HUES6 (cell line): ENCODE data around the gene PLAC8L1.
"Not testable (repeated sequence)": the region's sequence is repeated elsewhere in the genome, so short reads cannot be mapped to it uniquely, and the experiment has no call there.

Source experiments
- H3K27ac ChIP-seq: 2 replicates; pipeline ENCODE4 v1.7.0; 2013; ENCODE audit warnings: low read depth, mild to moderate bottlenecking, low read length, inconsistent platforms
- H3K27me3 ChIP-seq: 2 replicates; pipeline ENCODE4 v1.6.1; 2013; ENCODE audit warnings: low read length; ENCODE audit not compliant: control insufficient read depth, insufficient read depth
- H3K36me3 ChIP-seq: 2 replicates; pipeline ENCODE4 v1.6.1; 2013; ENCODE audit warnings: low read length; ENCODE audit not compliant: control insufficient read depth, insufficient read depth
- H3K4me1 ChIP-seq: 2 replicates; pipeline ENCODE4 v1.6.1; 2013; ENCODE audit warnings: low read length; ENCODE audit not compliant: control insufficient read depth, insufficient read depth
- H3K4me3 ChIP-seq: 2 replicates; pipeline ENCODE4 v1.5.1; 2013; ENCODE audit warnings: low read depth, low read length
- H3K9ac ChIP-seq: one replicate; pipeline ENCODE4 v1.6.1; 2013; ENCODE audit warnings: mild to moderate bottlenecking, low read length
- H3K9me3 ChIP-seq: 2 replicates; pipeline ENCODE4 v1.6.1; 2013; ENCODE audit warnings: low read depth, low read length; ENCODE audit not compliant: control insufficient read depth, insufficient read depth

The PLAC8L1 gene

DNA sequence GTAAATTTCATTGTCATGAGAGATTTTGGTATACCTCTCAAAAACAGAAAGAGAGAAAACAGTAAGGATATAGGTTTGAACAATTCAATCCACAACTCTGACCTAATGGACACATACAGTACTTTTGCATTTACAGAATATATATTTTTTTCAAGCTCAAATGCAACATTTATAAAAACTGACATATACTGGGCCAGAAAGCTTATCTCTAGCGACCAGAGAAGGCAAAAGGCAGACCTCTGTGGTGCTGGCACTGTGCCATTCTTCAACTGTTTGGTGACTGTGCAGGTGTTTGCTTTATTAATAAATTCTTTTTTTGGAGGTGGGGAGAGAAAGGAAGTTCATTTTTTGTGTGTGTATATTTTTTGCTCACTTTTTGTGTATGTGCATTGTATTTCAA is 6.0 kb upstream of the PLAC8L1 start:
- H3K9ac ChIP-seq, result no peak overlapping the region
- H3K4me3 ChIP-seq, result no peak overlapping the region
- H3K27ac ChIP-seq, result no peak overlapping the region
- H3K36me3 ChIP-seq, result peaks cover 45% of the 10 kb centered on the region
- no peaks in the 10 kb centered on the region for H3K9me3 ChIP-seq
- H3K27me3 ChIP-seq, result no peaks in the 10 kb centered on the region
- H3K4me1 ChIP-seq, result no peaks in the 10 kb centered on the region

DNA sequence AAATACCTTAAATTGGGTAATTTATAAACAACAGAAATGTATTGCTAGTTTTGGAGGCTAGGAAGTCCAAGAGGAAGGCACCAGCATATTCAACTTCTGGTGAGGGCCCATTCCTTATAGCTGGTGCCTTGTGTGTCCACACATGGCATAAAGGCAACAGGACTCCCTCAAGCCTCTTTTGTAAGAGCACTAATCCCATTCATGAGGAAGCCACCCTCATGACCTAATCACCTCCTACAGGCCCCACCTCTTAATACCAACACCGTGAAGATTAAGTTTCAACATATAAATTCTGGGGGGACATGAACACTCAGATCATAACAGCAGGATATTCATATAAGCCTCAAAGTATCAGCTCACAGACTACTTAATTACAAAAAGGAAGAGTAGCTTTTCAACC is 4.0 kb upstream of the PLAC8L1 start:
- H3K27ac ChIP-seq, result no peak overlapping the region
- no peaks in the 10 kb centered on the region for H3K27me3 ChIP-seq
- no peak overlapping the region for H3K4me3 ChIP-seq
- H3K36me3 ChIP-seq, result peaks cover 30% of the 10 kb centered on the region
- H3K9me3 ChIP-seq, result no peaks in the 10 kb centered on the region
- no peak overlapping the region for H3K9ac ChIP-seq
- no peaks in the 10 kb centered on the region for H3K4me1 ChIP-seq

DNA sequence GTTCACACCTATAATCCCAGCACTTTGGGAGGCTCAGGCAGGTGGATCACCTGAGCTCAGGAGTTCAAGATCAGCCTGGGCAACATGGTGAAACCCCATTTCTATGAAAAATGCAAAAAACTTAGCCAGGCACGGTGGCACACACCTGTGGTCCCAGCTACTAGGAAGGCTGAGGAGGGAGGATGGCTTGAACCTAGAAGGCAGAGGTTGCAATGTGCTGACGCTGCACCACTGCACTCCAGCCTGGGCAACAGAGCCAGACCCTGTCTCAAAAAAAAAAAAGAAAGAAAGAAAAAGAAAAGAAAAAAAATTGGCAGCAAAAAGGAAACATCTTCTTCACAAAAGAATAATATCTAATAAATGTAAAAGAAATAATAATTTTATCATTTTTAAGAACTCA is 3.5 kb upstream of the PLAC8L1 start:
- H3K36me3 ChIP-seq, result peaks cover 25% of the 10 kb centered on the region
- H3K9ac ChIP-seq, H3K9me3 ChIP-seq, H3K27me3 ChIP-seq, H3K4me3 ChIP-seq, H3K27ac ChIP-seq, H3K4me1 ChIP-seq: not testable (repeated sequence)

DNA sequence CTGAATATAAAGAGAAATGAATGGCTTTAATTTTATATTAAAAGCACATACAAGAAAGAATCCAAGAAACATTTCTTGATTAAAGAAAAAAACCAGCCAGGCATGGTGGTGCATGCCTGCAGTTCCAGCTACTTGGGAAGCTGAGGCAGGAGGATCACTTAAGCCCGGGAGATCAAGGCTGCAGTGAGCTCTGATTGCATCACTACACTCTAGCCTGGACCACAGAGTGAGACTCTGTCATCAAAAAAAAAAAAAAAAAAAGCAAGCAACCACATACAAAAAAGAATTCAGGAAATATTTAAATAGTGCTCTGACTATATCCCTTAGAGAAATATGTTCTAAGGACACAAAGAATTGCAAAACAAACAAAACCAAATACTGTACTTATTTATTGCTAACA is 2.5 kb upstream of the PLAC8L1 start:
- Histone ChIP-seq H3K36me3 (peaks cover 16% of the 10 kb centered on the region), H3K9ac (no peak overlapping the region), H3K9me3 (no peaks in the 10 kb centered on the region), H3K4me3 (no peak overlapping the region), H3K27me3 (no peaks in the 10 kb centered on the region), H3K4me1 (no peaks in the 10 kb centered on the region), H3K27ac (no peak overlapping the region)

DNA sequence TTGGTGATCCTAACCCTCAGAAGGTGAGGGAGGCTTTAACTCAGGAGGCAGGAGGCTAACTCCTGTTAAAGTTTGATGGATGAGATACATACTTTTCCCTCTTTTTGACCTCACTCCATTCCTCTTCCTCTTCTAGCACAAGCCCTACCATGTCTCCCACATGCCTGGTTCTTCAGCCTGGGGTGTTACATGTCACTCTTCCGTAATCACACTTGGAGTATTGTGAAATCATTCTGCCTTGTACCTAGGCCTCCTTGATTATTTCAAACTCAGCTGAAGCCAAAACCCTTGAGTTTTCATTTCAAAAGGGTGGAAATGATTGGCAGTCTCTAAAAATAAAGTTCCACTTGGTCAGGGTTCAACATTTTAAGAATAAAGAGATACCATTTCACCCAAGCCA is 1.8 kb downstream of the PLAC8L1 start:
- Histone ChIP-seq H3K4me1 (peaks cover 14% of the 10 kb centered on the region), H3K36me3 (peaks cover 4% of the 10 kb centered on the region; the same call in 1 of the 2 replicates), H3K27ac (no peak overlapping the region), H3K9me3 (no peaks in the 10 kb centered on the region), H3K9ac (no peak overlapping the region), H3K27me3 (no peaks in the 10 kb centered on the region), H3K4me3 (no peak overlapping the region)

DNA sequence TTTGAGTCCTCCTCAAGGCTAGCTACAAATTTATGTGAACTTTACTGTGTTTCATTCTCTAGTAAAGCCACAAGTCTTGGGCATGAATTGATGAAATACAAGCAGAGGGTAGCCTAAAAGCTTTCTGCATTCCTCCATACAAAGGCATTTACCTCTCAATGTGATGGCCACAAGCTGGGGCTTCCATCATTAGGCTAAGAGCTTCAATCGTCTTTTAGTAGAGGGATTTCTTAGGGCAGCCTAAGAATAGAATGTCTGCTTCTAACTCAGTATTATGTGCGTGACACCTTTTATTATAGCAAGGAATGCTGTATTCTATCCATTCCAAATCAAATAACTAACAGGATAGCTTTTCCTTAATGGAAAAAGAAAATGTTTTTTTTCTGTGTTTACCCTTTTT is 3.7 kb downstream of the PLAC8L1 start:
- Histone ChIP-seq H3K36me3 (peaks cover 4% of the 10 kb centered on the region; the same call in 1 of the 2 replicates), H3K4me1 (peaks cover 14% of the 10 kb centered on the region)

DNA sequence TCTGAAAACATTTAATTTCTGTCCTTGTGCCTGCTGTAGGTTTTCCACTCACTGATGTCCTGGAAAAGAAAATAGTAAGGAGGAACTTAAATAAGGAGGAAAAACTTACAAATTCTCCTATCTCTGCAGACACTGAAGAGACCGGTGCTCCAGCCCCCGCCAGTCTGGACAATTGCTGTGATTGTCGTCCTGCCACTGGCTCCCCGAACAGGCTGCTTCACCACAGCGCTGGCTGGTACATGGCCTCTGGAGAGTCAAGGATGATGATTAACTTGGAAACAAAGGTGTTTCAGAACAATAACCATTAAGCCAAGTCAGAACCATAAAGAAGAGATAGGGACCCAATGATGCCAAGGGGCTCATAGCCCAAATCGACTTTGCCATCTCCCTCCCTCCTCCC is 7.3 kb downstream of the PLAC8L1 start:
- H3K36me3 ChIP-seq, result no peaks in the 10 kb centered on the region
- H3K4me1 ChIP-seq, result peaks cover 14% of the 10 kb centered on the region
- no peaks in the 10 kb centered on the region for H3K9me3 ChIP-seq
- H3K9ac ChIP-seq, result no peak overlapping the region
- no peaks in the 10 kb centered on the region for H3K27me3 ChIP-seq
- no peak overlapping the region for H3K4me3 ChIP-seq
- no peak overlapping the region for H3K27ac ChIP-seq

More for the DNA sequence above, 3.7 kb downstream of the PLAC8L1 start:
- no peak overlapping the region for H3K4me3 ChIP-seq
- no peak overlapping the region for H3K27ac ChIP-seq
- no peak overlapping the region for H3K9ac ChIP-seq
- H3K9me3 ChIP-seq, result no peaks in the 10 kb centered on the region
- H3K27me3 ChIP-seq, result no peaks in the 10 kb centered on the region

DNA sequence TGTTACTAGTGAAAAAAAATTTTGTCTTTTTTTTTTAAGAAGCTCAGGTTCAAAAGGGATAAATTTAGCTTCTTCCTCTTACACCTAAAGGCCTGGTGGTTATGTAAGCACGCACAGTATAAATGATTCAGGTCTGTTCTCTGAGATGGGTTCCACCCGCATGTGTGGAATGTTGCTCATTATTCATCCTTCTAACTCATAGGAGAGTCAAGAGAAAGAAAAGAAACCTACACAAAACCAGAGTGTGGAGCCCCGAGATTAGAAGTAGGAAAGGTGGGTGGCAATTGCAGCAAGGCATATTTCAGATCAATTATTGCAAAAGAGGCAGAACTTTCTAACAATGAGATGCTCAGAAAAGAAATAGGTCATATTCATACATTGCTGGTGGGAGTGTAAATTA is 13.5 kb downstream of the PLAC8L1 start:
- Histone ChIP-seq H3K9me3 (no peaks in the 10 kb centered on the region), H3K9ac (no peak overlapping the region), H3K27me3 (no peaks in the 10 kb centered on the region), H3K4me3 (no peak overlapping the region), H3K36me3 (no peaks in the 10 kb centered on the region), H3K4me1 (no peaks in the 10 kb centered on the region), H3K27ac (no peak overlapping the region)

DNA sequence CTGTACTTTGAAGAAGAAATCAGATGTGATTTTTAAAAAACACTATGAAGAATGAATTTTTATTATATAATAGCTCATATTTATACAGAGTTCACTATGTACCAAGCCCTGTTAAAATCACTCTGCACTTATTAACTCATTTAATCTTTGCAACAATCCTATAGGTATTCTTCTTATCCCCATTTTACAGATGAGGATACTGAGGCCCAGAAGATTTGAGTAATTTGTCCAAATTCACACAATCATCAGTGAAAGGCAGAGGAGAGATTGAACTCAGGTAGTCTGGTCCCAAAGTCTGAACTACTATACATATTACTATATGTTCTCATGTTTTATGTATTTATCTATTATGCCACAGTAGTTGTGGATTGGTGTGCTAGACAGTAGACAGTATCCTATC is 16.1 kb downstream of the PLAC8L1 start:
- Histone ChIP-seq H3K9me3 (no peaks in the 10 kb centered on the region), H3K36me3 (no peaks in the 10 kb centered on the region), H3K9ac (no peak overlapping the region), H3K4me3 (no peak overlapping the region), H3K27me3 (no peaks in the 10 kb centered on the region), H3K27ac (no peak overlapping the region), H3K4me1 (no peaks in the 10 kb centered on the region)

DNA sequence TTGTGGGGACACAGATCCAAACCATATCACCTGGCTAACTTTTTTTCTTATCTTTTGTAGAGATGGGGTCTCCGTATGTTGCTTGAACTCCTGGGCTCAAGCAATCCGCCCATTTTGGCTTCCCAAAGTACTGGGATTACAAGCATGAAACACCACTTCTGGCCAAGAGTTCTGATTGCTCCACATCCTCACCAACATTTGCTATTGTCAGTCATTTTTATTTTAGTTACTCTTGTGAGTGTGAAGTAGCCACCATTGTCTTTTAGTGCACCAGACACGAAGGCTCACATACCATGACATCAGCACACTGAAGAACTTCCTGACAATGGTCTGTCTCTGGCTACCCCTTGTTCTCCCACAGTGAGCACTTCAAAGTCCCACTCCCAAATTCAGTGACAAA is 17.3 kb downstream of the PLAC8L1 start:
- no peak overlapping the region for H3K9ac ChIP-seq
- no peaks in the 10 kb centered on the region for H3K27me3 ChIP-seq
- H3K4me3 ChIP-seq, result no peak overlapping the region
- no peaks in the 10 kb centered on the region for H3K36me3 ChIP-seq
- H3K9me3 ChIP-seq, result no peaks in the 10 kb centered on the region
- no peaks in the 10 kb centered on the region for H3K4me1 ChIP-seq
- H3K27ac ChIP-seq, result no peak overlapping the region

DNA sequence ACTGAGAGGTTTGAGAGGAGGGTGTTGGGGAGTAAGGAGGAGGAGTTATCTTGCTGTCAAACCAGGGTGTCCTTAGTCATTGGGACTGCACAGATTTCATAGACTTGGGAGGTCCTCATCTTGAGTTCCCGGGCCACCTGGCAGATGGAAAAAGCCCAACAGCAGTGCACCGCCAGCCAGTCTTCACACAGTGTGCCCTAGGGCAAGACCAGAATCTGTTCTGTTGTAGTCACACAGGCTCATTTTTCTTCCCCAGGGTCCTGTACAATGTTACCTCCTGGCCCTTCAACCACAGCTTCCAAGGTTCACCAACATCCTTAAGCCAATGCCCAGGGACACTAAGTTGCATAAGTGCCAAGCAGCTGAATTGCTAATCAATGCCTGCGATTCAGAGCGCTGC is 21.0 kb downstream of the PLAC8L1 start:
- Histone ChIP-seq H3K4me3 (no peak overlapping the region), H3K27me3 (no peaks in the 10 kb centered on the region), H3K9ac (no peak overlapping the region), H3K9me3 (no peaks in the 10 kb centered on the region), H3K27ac (no peak overlapping the region), H3K4me1 (peaks cover 7% of the 10 kb centered on the region), H3K36me3 (no peaks in the 10 kb centered on the region)

DNA sequence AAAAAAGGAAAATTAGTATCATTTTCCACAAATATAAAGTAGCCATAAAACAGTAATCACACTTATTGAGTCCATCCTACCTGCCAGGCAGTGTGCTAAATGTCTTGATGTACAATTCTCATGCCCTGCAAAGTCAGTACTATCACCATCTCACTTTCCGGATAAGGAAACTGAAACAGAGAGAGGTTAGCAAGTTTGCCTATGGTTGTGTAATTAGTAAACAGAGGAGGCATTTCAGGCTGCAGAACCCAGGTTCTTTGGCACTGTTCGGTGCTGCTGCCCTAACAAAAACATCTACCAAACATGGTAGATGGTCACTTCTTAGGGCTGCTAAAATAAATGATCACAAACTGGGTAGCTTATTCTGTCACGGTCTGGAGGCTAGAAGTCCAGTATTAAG is 22.6 kb downstream of the PLAC8L1 start:
- H3K4me3 ChIP-seq, result no peak overlapping the region
- no peak overlapping the region for H3K9ac ChIP-seq
- no peak overlapping the region for H3K27ac ChIP-seq
- H3K9me3 ChIP-seq, result no peaks in the 10 kb centered on the region
- no peaks in the 10 kb centered on the region for H3K36me3 ChIP-seq
- no peaks in the 10 kb centered on the region for H3K27me3 ChIP-seq
- peaks cover 21% of the 10 kb centered on the region for H3K4me1 ChIP-seq
